GM21381 (cell line): ENCODE results near the gene ARHGEF2.

Experiments used
- ATAC-seq: cut with Tn5 transposase; IDR thresholded peaks from one replicate; pipeline ENCODE4 v1.9.1; 2021; ENCODE audit warnings: mild to moderate bottlenecking, moderate library complexity; ENCODE audit not compliant: unreplicated experiment

Gene ARHGEF2

DNA sequence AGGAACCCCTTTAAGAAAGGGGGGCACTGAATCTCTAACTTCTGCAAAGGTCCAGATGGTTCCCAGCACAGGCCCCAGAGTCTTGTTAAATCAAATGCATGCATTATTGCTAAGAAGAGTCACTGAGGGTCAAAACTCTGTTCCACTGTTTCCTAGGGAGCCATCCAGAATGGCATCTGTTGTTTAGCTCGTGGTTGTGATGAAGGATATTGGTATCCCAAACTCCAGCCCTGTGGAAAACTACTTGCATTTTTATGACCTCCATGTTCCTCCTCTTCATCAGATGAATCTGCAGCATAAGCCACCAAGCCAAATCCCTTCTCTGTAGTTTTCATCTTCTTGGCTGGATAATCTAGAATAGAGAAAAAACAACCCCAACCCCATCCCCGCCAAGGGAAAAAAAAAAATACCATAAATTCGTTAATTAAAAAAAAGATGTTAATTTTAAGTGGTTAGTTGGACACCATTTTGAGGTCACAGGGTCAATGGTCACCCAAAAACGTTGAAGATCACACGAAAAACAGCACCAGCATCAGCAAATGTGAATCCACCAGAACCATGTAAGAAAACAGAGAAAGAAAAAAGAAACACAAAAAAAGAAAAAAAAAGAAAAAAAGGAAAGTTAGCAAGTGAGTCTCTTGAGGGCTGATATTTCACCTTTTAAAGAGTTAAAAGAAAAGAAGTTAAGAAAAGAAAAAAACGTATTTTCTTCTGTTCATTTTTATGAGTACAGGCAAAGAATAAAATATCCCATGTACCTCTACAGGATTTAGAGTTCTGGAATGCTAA, 64.2 kb downstream of the ARHGEF2 start:
- ATAC-seq, result no peak

DNA sequence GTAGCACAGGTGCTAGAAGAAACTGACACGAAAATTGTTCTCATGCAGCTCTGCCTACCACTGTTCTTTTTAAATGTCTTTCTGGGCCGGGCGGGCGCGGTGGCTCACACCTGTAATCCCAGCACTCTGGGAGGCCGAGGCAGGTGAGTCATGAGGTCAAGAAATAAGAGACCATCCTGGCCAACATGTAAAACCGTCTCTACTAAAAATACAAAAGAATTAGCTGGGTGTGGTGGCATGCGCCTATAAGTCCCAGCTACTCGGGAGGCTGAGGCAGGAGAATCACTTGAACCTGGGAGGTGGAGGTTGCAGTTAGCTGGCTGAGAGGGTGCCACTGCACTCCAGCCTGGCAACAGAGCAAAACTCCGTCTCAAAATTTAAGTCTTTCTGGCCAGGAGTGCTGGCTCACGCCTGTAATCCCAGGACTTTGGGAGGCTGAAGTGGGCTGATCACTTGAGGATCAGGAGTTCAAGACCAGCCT, 66.3 kb downstream of the ARHGEF2 start:
- peak; percentile 9 for ATAC-seq

DNA sequence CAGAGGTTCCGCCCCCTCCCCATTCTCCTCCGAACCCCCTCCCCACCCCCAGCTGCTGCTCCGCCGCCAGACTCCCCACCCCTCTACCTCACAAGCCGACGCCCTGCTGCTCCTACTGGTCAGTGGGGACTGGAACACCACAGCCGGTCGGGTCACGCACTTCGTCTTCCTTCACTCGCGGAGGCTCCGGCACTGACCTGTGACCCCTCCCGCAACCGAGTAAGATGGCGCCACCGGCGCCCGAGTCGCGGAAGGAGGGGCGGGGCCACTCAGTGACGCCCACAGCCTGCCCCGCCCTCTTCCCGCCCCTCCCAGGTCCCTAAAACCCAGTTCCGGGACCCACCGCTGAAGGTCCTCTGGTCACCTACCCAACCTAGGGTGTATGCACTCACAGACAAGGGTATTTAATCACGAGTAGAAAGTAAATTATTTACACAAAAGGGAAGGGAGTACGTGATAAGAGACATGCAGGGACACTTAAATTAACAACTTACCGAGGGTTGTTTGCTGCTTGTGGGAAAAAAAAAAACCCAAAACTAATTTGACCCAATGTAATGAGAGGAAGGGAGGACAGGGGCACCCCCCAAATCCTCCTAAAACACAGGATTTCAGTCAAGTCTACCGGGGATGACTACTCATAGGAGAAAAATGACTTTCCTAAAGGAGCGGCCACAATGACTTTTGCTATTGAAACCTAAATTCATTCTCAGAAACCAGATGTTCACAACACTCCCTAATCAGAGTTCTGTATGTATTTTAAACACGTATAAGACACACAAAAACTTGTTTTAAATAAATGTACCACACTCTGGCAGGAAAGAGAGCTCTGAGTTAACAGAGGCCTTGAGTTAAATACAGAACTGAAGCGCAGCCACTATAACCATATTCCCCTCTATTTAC, 66.9 kb downstream of the ARHGEF2 start, which contains the start of gene RIT1:
Gene RIT1, minus strand, starts transcription at position 194 of the 900 bp plus-strand sequence. CDS start 588 bp downstream, outside the sequence.
- ATAC-seq, result peak; percentile 83

DNA sequence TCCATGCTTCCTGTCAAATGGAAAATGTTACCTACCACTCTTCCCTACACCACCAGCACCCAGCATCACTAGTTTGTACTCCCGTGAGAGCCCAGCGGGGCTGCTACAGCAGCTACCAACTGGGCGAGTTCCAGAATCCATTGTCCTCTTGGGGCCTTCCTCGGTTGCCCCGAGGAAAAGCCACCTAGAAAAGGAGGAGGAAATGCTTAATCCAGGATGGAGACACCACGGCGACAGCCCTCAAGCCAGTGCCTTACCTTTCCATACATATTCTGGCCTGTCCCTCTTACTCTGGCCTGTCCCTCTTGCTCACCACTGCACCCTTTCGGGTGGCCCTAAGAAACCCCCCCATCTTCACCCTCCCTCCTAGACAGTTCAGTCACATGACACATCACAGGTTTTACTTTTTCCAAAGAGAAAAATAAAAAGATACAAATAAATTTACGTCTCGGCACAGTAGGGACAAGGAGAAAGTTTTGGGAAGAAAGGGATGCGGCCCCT, 67.7 kb downstream of the ARHGEF2 start:
- ATAC-seq, result no peak

DNA sequence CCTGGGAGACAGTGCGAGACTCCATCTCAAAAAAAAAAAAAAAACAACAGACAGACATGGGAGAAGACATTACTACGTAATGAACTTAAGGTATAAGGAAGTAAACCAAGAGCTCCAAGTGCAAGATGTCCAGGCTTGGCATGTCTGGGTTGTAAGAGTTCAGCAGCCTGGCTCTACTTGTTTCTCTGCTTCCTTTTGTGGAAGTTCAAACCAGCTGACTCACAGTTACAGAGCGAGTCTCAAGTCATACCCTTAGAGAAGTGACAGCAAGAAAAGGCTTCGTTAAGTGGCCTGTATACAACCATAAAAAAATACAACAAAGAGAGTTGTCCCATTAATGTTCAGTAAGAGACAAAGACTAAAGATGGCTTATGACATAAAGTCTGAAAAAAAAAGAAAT, 68.5 kb downstream of the ARHGEF2 start:
- ATAC-seq, result no peak

DNA sequence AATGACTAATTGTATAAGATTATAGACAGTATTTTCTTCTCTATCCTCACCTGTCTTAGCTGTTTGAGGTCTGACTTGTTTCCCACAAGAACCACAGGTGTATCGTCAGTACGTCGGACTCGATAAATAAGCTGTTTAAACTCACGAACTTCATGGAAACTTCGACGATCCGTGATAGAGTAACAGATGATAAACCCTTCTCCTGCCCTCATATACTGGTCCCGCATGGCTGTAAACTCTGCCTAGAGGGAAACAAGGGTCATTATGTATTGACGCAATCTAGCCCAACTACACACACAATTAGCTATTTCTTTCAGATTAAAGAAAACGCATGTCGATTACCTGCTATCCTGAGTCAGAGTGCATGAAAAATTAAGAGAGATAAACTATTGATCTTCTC, 74.1 kb downstream of the ARHGEF2 start:
- ATAC-seq, result no peak

DNA sequence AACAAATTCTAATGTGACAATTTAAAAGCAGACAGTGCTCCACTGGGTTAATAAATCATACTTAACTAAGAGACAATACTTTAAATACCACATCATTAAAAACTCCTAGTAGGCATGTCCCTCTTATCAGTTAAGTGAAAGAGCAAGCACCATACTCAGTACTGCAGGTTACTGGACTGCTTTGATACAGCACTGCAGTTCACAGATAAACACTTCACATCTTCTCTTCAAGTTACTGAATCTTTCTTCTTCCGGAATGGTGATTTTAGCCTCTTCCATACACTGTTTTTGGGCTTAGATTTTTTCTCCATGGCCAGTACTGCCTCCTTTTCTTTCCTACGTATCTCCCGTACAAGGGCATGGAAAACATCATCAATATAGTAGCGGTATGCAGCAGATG, 78.2 kb downstream of the ARHGEF2 start:
- ATAC-seq, result no peak

DNA sequence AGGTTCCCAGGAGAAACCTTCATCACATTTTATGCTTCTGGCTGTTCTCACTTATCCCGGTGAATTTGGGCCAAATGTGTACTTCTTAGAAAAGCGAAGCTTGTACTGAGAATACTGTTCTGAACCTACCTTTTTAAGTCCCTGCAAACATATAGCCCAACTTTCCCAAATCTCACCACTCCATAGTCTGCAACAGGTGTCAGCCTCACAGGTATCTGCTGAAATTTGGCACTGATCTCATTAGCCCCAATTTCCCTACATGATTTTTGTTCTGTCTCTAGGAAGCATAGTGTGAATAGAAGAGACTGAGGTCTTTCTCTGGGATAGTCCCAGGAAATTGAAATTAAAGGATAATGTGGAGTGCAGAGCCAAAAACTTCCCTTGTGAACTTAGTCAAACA, 78.7 kb downstream of the ARHGEF2 start:
- ATAC-seq, result no peak

DNA sequence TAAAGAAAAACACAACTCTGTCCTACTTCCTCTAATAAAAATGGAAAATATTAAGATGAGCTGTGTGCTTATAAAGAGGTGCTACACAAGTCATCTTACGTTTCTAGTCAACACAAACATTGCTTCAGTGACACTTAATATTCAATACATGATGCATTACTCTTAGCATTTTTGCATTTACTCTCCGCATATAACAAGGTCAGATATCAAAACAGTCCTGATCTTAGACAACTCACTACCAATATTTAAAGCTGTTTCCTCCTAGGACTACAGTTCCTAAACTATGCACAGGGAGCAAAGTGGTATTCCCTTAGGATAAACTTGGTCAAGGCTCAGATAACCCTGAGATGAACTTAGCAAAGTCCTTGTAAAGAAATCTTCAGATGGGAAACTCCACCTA, 79.5 kb downstream of the ARHGEF2 start:
- ATAC-seq, result no peak

DNA sequence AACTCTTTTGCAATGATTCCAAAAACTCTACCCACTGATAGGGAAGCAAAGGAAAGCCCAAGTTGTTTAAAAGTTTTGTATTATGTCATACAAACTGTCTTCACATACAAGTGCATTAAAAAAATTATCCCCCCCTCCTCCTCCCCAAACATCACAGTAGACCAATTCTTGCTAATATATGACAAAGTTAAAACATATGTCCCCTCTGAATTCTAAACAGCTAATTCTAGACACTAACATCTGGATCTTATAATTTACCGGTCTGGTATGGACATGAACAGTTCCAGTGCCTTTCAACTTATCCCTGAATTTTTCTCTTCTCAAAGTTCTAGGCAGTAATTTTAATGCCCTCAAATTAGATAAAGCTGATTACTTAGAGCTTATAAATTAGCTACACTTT, 80.6 kb downstream of the ARHGEF2 start:
- no peak for ATAC-seq
